Measurements from ENCODE around the gene UGT2B7. TPM values are rescaled to one million over a fixed set of nuclear protein-coding genes. Genes with fewer than 3 reads are reported as not detected.

The UGT2B7 gene
- total RNA-seq, 1 donor: not detected

GRCh38 chr4:69154021-69154420, 57.7 kb downstream of the UGT2B7 start:
- DNase-seq (ENCODE audit: insufficient read length, low spot score, missing footprints): no peak
- H3K27ac ChIP-seq (ENCODE audit: low read depth, low read length): no peak overlapping the region
- no peaks in the 10 kb centered on the region for H3K4me1 ChIP-seq (ENCODE audit: insufficient read depth, low read length)
- H3K27me3 ChIP-seq (ENCODE audit: insufficient read depth, low read length): no peaks in the 10 kb centered on the region
- TF ChIP-seq CTCF (IDR thresholded peaks at IDR 0.05; ENCODE audit: extremely low read depth, low read depth, low read length): no peak
- H3K36me3 ChIP-seq (ENCODE audit: insufficient read depth, low read length): no peaks in the 10 kb centered on the region
- no peak overlapping the region for H3K4me2 ChIP-seq (ENCODE audit: insufficient read depth, low read length)
- no peaks in the 10 kb centered on the region for H4K20me1 ChIP-seq (ENCODE audit: insufficient read depth, low read length)
- no peak overlapping the region for H2AFZ ChIP-seq (ENCODE audit: low read length)
- H3K79me2 ChIP-seq (ENCODE audit: insufficient read depth, low read length): no peaks in the 10 kb centered on the region
- H3K4me3 ChIP-seq (ENCODE audit: insufficient read depth, low read length): no peak overlapping the region
- H3K9me3 ChIP-seq (ENCODE audit: low read depth, low read length): no peaks in the 10 kb centered on the region

- Histone ChIP-seq H3K4me3 (ENCODE audit: insufficient read depth, low read length) (no peak overlapping the region), H3K9me3 (ENCODE audit: low read depth, low read length) (no peaks in the 10 kb centered on the region), H3K36me3 (ENCODE audit: insufficient read depth, low read length) (no peaks in the 10 kb centered on the region), H3K27ac (ENCODE audit: low read depth, low read length) (no peak overlapping the region), H2AFZ (ENCODE audit: low read length) (no peak overlapping the region), H4K20me1 (ENCODE audit: insufficient read depth, low read length) (no peaks in the 10 kb centered on the region), H3K79me2 (ENCODE audit: insufficient read depth, low read length) (no peaks in the 10 kb centered on the region), H3K4me2 (ENCODE audit: insufficient read depth, low read length) (no peak overlapping the region), H3K4me1 (ENCODE audit: insufficient read depth, low read length) (no peaks in the 10 kb centered on the region), H3K27me3 (ENCODE audit: insufficient read depth, low read length) (no peaks in the 10 kb centered on the region)
- no peak for DNase-seq (ENCODE audit: insufficient read length, low spot score, missing footprints)
- TF ChIP-seq CTCF (IDR thresholded peaks at IDR 0.05; ENCODE audit: extremely low read depth, low read depth, low read length): peak; percentile 29
Observed at GRCh38 chr4:69156913-69157312, 60.6 kb downstream of the UGT2B7 start.

Other genes with a start within 250 kb of the UGT2B7 start
- not detected in 2 replicates for gene UGT2A3, start 144.7 kb upstream of the UGT2B7 start, total RNA-seq
- not detected in 2 replicates for gene UGT2B11, start 118.3 kb downstream of the UGT2B7 start, total RNA-seq
- not detected in 2 replicates for gene UGT2B28, start 184.0 kb downstream of the UGT2B7 start, total RNA-seq